GM21526 (cell line): ENCODE measurements around the gene ARSI.

Experiments
- ATAC-seq: cut with Tn5 transposase; IDR thresholded peaks from one replicate; pipeline ENCODE4 v1.9.1; 2021; ENCODE audit warnings: moderate library complexity; ENCODE audit not compliant: unreplicated experiment, low FRiP score

The ARSI gene

GRCh38 chr5:150309886-150310239 lies 7.2 kb upstream of the ARSI start:
- no peak for ATAC-seq

- ATAC-seq, result no peak
Measured at GRCh38 chr5:150309101-150309885, 6.6 kb upstream of the ARSI start.

- no peak for ATAC-seq
Measured at GRCh38 chr5:150307617-150308426, 5.1 kb upstream of the ARSI start.

- no peak for ATAC-seq
Measured at GRCh38 chr5:150306775-150307174, 4.1 kb upstream of the ARSI start.

GRCh38 chr5:150305557-150305956 lies 2.9 kb upstream of the ARSI start:
- ATAC-seq, result no peak

- ATAC-seq, result no peak
Measured at GRCh38 chr5:150305095-150305494, 2.4 kb upstream of the ARSI start.

GRCh38 chr5:150304481-150305081 lies 1.9 kb upstream of the ARSI start:
- ATAC-seq, result no peak

GRCh38 chr5:150303660-150304386 lies 1.1 kb upstream of the ARSI start:
- ATAC-seq, result no peak

GRCh38 chr5:150303070-150303615 lies 438 bp upstream of the ARSI start:
- no peak for ATAC-seq

GRCh38 chr5:150301901-150302300 lies 804 bp downstream of the ARSI start:
- no peak for ATAC-seq

- ATAC-seq, result no peak
Measured at GRCh38 chr5:150301170-150301505, 1.6 kb downstream of the ARSI start.

GRCh38 chr5:150300496-150301169 lies 2.1 kb downstream of the ARSI start:
- ATAC-seq, result no peak

GRCh38 chr5:150299571-150300327 lies 3.0 kb downstream of the ARSI start:
- ATAC-seq, result no peak

GRCh38 chr5:150298701-150299451 lies 3.8 kb downstream of the ARSI start:
- no peak for ATAC-seq

- ATAC-seq, result no peak
Measured at GRCh38 chr5:150297934-150298595, 4.6 kb downstream of the ARSI start.

- no peak for ATAC-seq
Measured at GRCh38 chr5:150297236-150297890, 5.3 kb downstream of the ARSI start.

GRCh38 chr5:150296496-150296895 lies 6.2 kb downstream of the ARSI start:
- ATAC-seq, result no peak
